Hematopoietic multipotent progenitor cell treated with erythropoietin and hydrocortisone succinate and interleukin-3 and kit ligand, for 6 days (in vitro differentiated cells): ENCODE measurements around the gene CCDC150.
A peak's percentile ranks its signal among the peaks of the same experiment; 100 is the strongest.
"Not testable (repeated sequence)": the region's sequence is repeated elsewhere in the genome, so short reads cannot be mapped to it uniquely, and the experiment has no call there.

ENCODE experiments used
- DNase-seq: peaks from one replicate; pipeline ENCODE4 v3.0.0-alpha.2; 2015

Gene CCDC150

GRCh38 chr2:196638765-196639164, 750 bp upstream of the CCDC150 start:
- no peak for DNase-seq

DNA sequence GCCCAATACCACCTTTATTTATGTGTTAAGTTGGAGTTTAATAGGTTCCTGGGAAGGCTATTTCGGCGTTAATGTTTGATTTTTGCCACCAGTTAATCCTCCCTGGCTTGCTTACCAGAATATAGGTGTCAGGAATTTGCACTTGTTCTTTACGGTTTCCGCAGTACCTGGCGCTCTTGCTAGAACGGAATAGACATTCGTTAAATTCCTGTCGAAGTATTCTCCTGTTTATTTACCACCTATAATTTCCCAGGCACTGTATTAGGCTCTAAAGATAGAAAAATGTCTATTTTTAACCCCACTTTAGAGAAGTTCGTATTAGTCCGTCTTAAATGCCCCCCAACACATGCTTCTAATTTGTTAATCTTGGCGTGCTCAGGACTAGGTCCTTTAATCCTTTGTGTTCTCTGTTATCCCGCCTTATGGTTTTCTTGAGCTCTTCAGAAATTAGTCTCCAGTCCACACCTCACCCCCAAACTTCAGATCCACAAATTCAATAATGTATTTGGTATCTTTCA, 575 bp downstream of the CCDC150 start:
- peak; percentile 18 for DNase-seq

DNA sequence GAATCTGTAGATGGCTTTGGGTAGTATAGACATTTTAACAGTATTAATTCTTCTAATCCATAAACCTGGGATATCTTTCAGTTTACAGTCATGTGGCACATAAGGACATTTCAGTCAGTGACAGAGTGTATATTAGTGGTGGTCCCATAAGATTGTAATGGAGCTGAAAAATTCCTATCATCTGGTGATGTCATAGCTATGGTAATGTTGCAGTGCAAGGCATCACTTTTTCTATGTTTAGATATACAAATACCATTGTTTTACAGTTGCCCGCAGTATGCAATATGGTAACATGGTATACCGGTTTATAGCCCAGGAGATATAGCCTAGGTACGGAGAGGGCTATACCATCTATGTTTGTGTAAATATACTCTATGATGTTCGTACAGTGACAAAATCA, 9.7 kb downstream of the CCDC150 start:
- no peak for DNase-seq

- DNase-seq = no peak
These were observed 12.0 kb downstream of the CCDC150 start for GRCh38 chr2:196651387-196652094.

- no peak for DNase-seq
These were observed 13.4 kb downstream of the CCDC150 start for GRCh38 chr2:196652869-196653268.

DNA sequence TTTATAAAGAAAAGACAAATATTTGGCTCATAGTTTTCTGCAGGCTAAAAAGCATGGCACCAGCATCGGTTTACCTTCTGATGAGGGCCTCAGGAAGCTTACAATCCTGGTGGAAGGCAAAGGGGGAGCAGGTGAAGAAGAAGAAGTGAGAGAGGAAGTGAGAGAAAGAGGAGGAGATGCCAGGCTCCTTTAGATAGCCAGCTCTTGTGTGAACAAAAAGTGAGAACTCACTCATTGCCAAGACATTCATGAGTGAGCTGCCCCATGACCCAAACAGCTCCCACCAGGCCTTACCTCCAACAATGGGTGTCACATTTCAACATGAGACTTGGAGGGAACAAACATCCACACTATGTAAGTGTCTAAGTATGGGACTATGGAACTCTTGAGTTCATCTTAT, 14.3 kb downstream of the CCDC150 start:
- DNase-seq = no peak

- no peak for DNase-seq
These were observed 16.2 kb downstream of the CCDC150 start for GRCh38 chr2:196655761-196656160.

DNA sequence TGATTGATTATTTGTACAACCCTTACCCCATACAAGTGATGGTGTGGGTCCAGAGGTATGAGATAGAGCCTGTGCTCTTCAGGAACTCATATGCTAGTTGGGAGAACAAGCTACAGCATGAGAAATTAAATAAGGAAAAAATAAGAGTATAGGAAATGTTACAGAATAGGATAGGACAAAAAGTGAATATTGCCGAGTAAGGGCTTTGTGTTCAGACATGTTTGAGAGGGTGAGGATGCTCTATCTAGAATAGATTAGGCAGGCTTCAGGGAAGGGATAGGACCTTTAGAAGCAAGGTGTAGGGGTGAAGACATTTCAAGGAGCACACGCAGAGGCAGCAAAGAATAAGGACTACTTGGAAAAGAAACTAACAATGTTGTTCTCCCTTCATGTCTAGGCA, 17.8 kb downstream of the CCDC150 start:
- DNase-seq = no peak

DNA sequence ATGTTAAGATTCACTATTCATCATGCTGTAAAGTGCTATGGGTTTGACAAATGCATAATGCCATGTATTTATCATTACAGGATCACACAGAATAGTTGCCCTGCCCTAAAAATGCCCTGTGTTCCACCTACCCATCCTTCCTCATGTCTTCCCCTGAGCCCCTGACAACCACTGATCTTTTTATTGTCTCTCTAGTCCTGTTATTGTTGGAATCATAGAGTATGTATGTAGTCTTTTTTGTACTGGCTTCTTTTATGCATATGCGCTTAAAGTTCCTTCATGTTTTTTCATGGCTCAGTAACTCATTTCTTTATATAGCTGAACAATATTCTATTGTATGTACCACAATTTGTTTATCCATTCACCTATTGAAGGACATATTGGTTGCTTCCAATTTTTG, 20.3 kb downstream of the CCDC150 start:
- DNase-seq = no peak

DNA sequence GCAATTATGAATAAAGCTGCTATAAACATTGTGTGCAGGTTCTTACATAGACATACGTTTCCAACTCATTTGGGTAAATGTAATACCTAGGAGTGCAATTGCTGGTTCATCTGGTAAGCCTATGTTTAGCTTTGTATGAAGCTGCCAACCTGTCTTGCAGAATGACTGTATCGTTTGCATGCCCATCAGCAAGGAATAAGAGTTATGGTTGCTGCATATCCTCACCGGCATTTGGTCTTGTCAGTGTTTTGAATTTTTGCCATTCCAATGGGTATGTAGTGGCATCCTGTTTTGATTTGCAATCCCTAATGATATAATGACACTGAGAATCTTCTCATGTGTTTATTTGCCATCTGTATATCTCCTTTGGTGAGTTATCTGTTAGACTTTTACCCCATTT, 20.7 kb downstream of the CCDC150 start:
- no peak for DNase-seq

DNA sequence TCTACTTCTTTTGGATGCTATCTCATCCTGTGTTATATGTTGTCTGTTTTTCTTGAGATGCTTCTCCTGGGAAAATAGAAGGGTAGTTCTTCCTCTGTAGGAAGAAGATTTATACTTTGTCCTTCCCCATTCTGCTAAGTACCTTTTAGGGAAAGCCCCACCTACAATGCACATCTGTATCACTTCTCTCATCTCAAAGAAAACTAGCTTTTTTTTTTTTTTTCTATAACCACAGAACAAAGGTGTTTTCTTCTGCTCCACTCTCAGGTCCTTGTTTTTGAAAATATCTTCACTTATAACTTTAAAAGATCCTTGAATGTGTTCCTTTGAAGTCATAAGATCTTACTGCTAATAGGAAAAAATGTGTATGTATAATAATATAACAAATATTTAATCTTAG, 30.8 kb downstream of the CCDC150 start:
- no peak for DNase-seq

- DNase-seq = no peak
These were observed 36.4 kb downstream of the CCDC150 start for GRCh38 chr2:196675963-196676362.

DNA sequence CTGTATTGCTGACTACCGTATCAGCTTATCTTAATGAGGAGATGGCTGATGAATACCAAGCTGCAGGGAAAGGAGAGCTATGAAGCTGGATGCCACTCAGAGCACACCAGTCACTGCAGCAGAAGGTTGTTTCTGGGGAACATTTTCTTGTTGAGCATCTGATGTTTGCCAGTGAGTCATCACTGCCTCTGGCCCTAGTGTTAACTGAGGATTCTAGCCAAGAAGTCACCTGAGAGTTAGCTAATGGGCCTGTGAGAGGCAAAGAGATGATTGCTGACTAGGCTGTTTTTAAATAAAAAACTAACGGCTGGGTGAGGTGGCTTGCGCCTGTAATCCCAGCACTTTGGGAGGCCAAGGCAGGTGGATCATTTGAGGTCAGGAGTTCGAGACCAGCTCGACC, 37.9 kb downstream of the CCDC150 start:
- no peak for DNase-seq

- DNase-seq = no peak
These were observed 39.9 kb downstream of the CCDC150 start for GRCh38 chr2:196679368-196679767.

GRCh38 chr2:196681510-196681909, 42.0 kb downstream of the CCDC150 start:
- DNase-seq = no peak

- DNase-seq = no peak
These were observed 46.3 kb downstream of the CCDC150 start for GRCh38 chr2:196685792-196686191.

DNA sequence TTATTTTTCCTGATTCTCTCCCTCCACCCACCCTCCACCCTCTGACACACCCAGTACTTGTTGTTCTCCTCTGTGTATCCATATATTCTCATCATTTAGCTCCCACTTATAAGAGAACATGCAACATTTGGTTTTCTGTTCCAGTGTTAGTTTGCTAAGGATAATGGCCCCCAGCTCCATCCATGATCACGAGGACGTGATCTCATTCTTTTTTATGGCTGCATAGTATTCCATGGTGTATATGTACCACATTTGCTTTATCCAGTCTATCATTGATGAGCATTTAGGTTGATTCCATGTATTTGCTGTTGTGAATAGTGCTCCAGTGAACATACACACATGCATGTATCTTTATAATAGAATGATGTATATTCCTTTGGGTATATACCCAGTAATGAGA, 47.2 kb downstream of the CCDC150 start:
- DNase-seq = not testable (repeated sequence)

- peak; percentile 6 for DNase-seq
These were observed 57.0 kb downstream of the CCDC150 start for GRCh38 chr2:196696423-196697079.

GRCh38 chr2:196697825-196698224, 58.3 kb downstream of the CCDC150 start:
- no peak for DNase-seq

GRCh38 chr2:196702641-196703040, 63.1 kb downstream of the CCDC150 start:
- no peak for DNase-seq

- no peak for DNase-seq
These were observed 64.2 kb downstream of the CCDC150 start for GRCh38 chr2:196703695-196704094.

DNA sequence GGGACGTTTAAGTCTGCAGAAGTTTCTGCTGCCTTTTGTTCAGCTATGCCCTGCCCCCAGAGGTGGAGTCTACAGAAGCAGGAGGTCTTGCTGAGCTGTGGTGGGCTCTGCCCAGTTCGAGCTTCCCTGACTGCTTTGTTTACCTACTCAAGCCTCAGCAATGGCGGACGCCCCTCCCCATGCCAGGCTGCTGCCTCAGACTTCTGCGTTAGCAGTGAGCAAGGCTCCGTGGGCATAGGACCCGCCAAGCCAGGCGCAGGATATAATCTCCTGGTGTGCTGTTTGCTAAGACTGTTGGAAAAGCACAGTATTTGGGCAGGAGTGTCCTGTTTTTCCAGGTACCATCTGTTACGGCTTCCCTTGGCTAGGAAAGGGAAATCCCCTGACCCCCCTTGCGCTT, 70.5 kb downstream of the CCDC150 start:
- DNase-seq = not testable (repeated sequence)

DNA sequence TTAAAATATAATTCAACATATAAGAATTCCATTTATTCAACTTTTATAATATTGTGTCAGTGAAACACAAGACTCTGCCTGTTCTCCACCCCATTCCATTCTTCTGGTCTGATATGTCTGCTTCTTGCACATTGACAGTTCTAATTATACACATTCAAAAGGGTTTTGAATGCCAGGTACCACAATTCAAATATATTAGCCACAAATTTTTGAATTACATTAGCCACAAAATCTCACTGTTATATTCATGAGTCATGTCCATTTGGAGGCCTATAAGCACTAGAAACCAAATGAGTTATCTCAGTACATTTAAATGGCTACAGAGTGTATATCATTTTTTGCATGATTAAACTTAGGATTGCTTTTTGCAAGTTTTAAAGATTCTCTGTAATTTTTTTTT, 72.1 kb downstream of the CCDC150 start:
- no peak for DNase-seq

GRCh38 chr2:196712867-196713266, 73.4 kb downstream of the CCDC150 start:
- no peak for DNase-seq
